Progenitor cell of endocrine pancreas (in vitro differentiated cells): Measurements from ENCODE around the gene TMC3. TPM values are rescaled to one million over a fixed set of nuclear protein-coding genes. Genes with fewer than 3 reads are reported as not detected.

Source experiments
- DNase-seq: peaks from one replicate; pipeline ENCODE4 v3.0.0; 2021; ENCODE audit warnings: low spot score; ENCODE audit not compliant: unreplicated experiment
- H3K27ac Mint-ChIP-seq: 2 replicates; pipeline ENCODE4 v1.8.0; 2021; ENCODE audit warnings: mild to moderate bottlenecking, moderate library complexity, mixed read lengths
- H3K27me3 Mint-ChIP-seq: 2 replicates; pipeline ENCODE4 v1.8.0; 2021; ENCODE audit warnings: mixed read lengths
- H3K36me3 Mint-ChIP-seq: 2 replicates; pipeline ENCODE4 v1.8.0; 2022; ENCODE audit warnings: mixed read lengths; ENCODE audit not compliant: insufficient read depth
- H3K4me1 Mint-ChIP-seq: 2 replicates; pipeline ENCODE4 v1.8.0; 2021; ENCODE audit warnings: low read depth, mixed read lengths
- H3K4me3 Mint-ChIP-seq: 2 replicates; pipeline ENCODE4 v1.8.0; 2021; ENCODE audit warnings: low read depth, mild to moderate bottlenecking, moderate library complexity, mixed read lengths
- H3K9me3 Mint-ChIP-seq: 2 replicates; pipeline ENCODE4 v1.8.0; 2021; ENCODE audit warnings: low read depth, mixed read lengths
- total RNA-seq: library from RNA; stranded (reverse); gene quantifications from 2 replicates; pipeline ENCODE4 v1.2.1, GENCODE V29; 2021
- TF ChIP-seq, protein P1 (sequence below): fragments of 200-600 bp; sonication (generic); IDR thresholded peaks from one replicate; pipeline ENCODE4 v1.5.0; 2021; ENCODE audit warnings: antibody characterized with exemption, mild to moderate bottlenecking; ENCODE audit not compliant: unreplicated experiment

TMC3 gene
- total RNA-seq, 1 donor from 2014 or later = 0.10 TPM

DNA sequence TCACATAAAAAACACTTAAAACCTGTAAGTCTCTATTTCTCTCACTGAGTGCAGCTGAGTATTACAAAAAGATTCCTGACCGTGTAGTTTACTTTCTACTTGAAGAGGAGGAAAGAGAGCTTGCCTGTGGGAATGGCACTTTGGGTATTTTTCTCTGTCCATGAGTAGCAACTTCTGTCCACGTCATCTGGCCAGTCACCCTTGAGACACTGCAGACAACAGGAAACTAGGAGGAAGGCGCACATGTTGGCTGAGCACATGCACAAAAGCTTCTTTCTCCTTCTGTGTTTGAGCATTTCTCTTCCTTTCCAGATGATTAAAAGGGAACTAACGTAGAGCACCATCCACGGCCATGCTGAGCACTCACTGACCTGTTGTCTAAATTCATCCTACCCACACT lies 69.8 kb downstream of the TMC3 start:
- DNase-seq = no peak
- Mint-ChIP-seq H3K4me1 (no peaks in the 10 kb centered on the region), H3K36me3 (no peaks in the 10 kb centered on the region), H3K27me3 (peaks cover under 1% of the 10 kb centered on the region), H3K4me3 (no peak overlapping the region), H3K9me3 (no peaks in the 10 kb centered on the region), H3K27ac (peak overlapping the region; percentile 7)
- TF ChIP-seq, protein P1, sequence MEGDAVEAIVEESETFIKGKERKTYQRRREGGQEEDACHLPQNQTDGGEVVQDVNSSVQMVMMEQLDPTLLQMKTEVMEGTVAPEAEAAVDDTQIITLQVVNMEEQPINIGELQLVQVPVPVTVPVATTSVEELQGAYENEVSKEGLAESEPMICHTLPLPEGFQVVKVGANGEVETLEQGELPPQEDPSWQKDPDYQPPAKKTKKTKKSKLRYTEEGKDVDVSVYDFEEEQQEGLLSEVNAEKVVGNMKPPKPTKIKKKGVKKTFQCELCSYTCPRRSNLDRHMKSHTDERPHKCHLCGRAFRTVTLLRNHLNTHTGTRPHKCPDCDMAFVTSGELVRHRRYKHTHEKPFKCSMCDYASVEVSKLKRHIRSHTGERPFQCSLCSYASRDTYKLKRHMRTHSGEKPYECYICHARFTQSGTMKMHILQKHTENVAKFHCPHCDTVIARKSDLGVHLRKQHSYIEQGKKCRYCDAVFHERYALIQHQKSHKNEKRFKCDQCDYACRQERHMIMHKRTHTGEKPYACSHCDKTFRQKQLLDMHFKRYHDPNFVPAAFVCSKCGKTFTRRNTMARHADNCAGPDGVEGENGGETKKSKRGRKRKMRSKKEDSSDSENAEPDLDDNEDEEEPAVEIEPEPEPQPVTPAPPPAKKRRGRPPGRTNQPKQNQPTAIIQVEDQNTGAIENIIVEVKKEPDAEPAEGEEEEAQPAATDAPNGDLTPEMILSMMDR = no peak

DNA sequence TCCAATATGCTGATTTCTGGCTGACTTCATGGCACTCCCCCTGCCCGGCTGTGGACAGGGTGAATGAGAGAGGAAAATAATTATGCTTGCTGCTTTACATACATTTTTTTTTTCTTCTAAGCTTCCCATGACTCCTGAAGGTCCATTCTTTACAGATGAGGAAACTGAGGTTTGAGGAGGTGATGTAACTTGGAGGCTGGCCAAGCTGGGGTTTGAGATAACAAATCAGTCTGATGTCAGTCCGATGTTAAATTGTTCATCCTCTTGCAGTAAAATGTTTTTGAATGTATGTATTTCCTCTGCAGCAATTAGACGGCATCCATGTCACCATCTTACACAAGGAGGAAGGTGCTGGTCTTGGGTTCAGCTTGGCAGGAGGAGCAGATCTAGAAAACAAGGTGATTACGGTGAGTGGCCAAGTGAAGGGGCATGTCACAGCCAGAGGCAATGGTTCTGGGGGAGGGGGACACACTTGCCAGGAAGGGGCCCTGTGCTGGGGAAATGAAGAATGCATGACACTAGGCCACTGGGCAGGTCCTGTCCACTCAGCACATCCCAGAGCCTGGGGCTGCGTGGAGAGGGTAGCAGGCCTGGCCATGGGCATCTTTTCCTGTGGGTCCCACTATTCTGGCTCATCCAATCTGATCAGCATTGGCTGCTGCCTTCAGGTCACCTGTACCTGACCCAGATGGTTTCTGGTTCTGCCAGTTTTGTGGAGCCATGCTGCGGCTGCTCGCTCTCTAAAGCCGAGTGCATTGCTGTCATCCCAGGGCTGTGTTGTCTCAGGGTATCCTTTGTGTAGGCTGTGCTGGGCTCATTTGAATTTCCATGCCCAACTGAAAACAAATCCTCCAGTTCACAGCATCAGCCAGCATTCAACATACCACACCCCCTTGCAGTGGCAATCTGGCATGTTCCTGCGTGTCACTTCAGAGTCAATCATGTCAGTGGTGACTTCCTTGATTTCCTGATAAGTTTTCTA lies 70.5 kb downstream of the TMC3 start:
- Mint-ChIP-seq H3K9me3 (no peaks in the 10 kb centered on the region), H3K4me3 (no peak overlapping the region), H3K4me1 (no peaks in the 10 kb centered on the region), H3K27me3 (peaks cover 2% of the 10 kb centered on the region), H3K36me3 (no peaks in the 10 kb centered on the region), H3K27ac (no peak overlapping the region)
- TF ChIP-seq, protein P1 = no peak
- no peak for DNase-seq

DNA sequence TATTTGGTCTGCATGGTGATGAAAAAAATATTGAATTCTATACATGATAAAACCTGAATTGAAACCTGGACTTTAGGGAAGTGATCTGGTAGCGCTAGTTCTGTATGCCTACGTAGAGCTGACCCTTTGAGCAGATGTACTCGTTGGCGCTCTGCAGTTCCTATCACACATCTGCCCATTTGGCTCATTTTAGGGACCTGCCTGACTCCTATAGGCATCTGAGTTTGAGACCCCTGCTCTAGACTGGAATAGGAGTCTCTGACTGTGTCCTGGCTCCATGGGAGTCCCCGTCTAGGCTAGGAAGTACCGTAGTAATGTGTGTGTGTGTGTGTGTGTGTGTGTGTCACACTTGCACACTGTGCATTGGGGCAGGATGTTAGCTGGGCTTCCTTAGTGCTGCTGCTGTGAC lies 71.3 kb downstream of the TMC3 start:
- Mint-ChIP-seq H3K27ac (no peak overlapping the region), H3K4me3 (no peak overlapping the region), H3K36me3 (no peaks in the 10 kb centered on the region), H3K4me1 (no peaks in the 10 kb centered on the region), H3K27me3 (peaks cover 2% of the 10 kb centered on the region), H3K9me3 (no peaks in the 10 kb centered on the region)
- no peak for DNase-seq
- TF ChIP-seq, protein P1 = no peak

DNA sequence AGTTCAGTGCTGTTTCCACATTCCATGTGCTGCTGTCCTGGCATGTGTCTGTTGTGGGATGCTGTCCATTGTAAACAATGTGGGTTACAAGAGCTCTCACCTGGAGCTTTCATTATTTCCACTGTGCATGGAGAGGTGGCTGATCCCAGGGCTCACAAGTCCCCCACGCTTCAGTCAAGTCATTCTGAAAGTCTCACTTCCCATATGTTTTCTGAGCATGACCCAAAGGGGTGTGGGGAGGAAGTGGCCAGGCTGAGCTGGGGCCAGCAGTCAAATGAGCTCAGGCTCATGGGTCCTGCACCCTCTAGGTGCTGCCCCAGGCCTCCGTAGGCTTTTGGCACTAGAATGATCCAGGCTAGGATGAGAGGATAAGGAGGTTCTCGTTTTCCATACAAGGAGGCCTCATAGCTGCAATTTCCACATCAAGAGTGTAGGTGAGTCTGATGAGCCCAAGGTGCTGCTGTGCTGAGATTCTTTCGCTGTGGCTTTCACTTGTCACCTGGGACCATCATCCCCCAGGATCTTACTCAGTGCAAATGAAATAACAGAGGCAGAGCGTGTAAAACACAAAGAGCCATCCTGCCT lies 72.1 kb downstream of the TMC3 start:
- Mint-ChIP-seq H3K9me3 (no peaks in the 10 kb centered on the region), H3K4me3 (no peak overlapping the region), H3K4me1 (no peaks in the 10 kb centered on the region), H3K27ac (no peak overlapping the region), H3K27me3 (peaks cover 5% of the 10 kb centered on the region), H3K36me3 (no peaks in the 10 kb centered on the region)
- TF ChIP-seq, protein P1 = no peak
- no peak for DNase-seq

DNA sequence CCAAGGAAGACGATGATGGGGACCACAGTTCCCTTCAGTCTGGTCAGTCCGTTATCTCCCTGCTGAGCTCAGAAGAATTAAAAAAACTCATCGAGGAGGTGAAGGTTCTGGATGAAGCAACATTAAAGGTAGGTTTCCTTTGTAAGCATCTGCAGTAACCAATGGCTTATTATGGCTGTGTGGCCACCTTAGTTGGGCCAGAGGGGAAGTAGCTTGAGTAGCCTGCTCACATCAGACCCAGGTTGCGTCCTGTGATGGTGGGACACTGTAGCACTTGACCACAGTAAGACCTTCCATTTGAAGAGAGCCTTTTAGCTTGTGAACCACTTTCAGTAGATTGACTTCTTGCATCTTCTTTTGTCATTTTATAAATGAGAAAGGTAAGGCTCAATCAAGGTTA lies 72.6 kb downstream of the TMC3 start:
- no peak for DNase-seq
- H3K4me1 Mint-ChIP-seq = no peaks in the 10 kb centered on the region
- no peaks in the 10 kb centered on the region for H3K9me3 Mint-ChIP-seq
- H3K36me3 Mint-ChIP-seq = no peaks in the 10 kb centered on the region
- TF ChIP-seq, protein P1 = no peak
- no peak overlapping the region for H3K27ac Mint-ChIP-seq
- no peak overlapping the region for H3K4me3 Mint-ChIP-seq
- H3K27me3 Mint-ChIP-seq = peaks cover 10% of the 10 kb centered on the region
